Vagina (tissue), 2 donors: ENCODE data around the gene LINGO4.

Experiments
- POLR2A ChIP-seq, 2 donors: fragments of 450-650 bp; IDR thresholded peaks; one replicate each; pipeline ENCODE4 v1.6.1; 2017; ENCODE audit warnings: antibody characterized with exemption in 2 of 2, mild to moderate bottlenecking in 2 of 2, moderate library complexity in 2 of 2
- TF ChIP-seq, protein P1 (sequence below), 3 experiments: fragments of 450-650 bp in 2 of 3; fragments of 200-600 bp in 1 of 3; sonication (generic) in 1 of 3; IDR thresholded peaks; one replicate each; pipeline ENCODE4 v1.5.1; 2017 to 2019; ENCODE audit warnings: antibody characterized with exemption in 3 of 3, mild to moderate bottlenecking in 2 of 3, moderate library complexity in 2 of 3

DNA sequence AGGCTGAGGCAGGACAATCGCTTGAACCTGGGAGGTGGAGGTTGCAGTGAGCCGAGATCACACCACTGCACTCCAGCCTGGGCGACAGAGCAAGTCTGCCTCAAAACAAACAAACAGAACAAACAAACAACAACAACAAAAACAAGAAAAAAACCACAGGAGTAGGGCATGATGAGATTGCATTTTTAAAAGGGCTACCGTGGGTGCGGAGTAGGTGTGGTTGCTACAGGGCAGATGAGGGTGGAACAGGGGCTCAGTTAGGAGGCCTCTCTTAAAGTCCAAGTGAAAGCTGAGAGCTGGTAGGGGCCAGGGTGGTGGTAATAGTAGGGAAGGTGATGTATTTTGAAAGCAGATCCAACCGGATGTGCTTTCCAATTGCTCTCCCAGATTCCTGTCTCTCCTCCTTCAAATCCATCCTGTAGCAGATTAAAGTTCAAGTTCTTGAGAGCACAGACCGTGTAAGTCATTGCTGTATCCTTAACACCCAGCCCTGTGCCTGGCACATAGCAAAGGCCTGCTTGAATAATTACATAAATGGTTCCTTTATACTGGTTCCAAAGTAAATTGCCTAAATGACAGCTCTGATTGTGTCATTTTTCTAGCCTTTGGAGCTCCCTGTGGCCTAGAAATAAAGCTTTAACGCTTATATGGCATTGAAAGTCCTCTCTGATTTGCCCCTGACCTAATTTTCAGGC is 4.2 kb upstream of the LINGO4 start:
- TF ChIP-seq, protein P1, sequence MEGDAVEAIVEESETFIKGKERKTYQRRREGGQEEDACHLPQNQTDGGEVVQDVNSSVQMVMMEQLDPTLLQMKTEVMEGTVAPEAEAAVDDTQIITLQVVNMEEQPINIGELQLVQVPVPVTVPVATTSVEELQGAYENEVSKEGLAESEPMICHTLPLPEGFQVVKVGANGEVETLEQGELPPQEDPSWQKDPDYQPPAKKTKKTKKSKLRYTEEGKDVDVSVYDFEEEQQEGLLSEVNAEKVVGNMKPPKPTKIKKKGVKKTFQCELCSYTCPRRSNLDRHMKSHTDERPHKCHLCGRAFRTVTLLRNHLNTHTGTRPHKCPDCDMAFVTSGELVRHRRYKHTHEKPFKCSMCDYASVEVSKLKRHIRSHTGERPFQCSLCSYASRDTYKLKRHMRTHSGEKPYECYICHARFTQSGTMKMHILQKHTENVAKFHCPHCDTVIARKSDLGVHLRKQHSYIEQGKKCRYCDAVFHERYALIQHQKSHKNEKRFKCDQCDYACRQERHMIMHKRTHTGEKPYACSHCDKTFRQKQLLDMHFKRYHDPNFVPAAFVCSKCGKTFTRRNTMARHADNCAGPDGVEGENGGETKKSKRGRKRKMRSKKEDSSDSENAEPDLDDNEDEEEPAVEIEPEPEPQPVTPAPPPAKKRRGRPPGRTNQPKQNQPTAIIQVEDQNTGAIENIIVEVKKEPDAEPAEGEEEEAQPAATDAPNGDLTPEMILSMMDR (IDR thresholded peaks at IDR 0.05), result no peak
- no peak for TF ChIP-seq POLR2A (IDR thresholded peaks at IDR 0.05)
